ENCODE measurements around the gene DNAJC24. TPM values are rescaled to one million over a fixed set of nuclear protein-coding genes. Genes with fewer than 3 reads are reported as not detected.

The DNAJC24 gene
- total RNA-seq, 2 donors from 2014 or later: 8.8 to 23.2 TPM

DNA sequence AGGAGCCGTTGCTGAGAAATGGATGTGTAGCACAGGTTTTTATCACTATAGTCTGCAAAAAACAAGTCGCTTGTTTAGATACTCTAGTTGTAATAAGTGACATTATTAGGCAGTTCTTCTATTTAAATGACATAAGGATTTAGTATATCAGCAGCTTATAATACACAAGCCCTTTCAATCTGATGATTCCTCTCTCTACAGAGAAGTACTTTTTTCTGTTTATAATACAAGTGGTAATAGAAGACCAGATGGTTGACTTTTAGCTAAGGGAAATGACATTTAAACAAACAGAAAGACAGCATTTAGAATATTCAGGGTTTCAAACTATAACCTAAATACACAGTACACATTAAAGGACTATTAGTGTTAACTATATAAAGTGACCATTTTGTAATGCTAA lies 79.4 kb downstream of the DNAJC24 start:
- Histone ChIP-seq H3K4me3 (no peak overlapping the region), H3K36me3 (no peaks in the 10 kb centered on the region), H3K9me3 (no peaks in the 10 kb centered on the region), H3K4me1 (replicated peaks) (no peaks in the 10 kb centered on the region), H3K27me3 (replicated peaks; ENCODE audit: insufficient read depth) (no peaks in the 10 kb centered on the region), H3K27ac (no peak overlapping the region)
- TF ChIP-seq, protein P1, sequence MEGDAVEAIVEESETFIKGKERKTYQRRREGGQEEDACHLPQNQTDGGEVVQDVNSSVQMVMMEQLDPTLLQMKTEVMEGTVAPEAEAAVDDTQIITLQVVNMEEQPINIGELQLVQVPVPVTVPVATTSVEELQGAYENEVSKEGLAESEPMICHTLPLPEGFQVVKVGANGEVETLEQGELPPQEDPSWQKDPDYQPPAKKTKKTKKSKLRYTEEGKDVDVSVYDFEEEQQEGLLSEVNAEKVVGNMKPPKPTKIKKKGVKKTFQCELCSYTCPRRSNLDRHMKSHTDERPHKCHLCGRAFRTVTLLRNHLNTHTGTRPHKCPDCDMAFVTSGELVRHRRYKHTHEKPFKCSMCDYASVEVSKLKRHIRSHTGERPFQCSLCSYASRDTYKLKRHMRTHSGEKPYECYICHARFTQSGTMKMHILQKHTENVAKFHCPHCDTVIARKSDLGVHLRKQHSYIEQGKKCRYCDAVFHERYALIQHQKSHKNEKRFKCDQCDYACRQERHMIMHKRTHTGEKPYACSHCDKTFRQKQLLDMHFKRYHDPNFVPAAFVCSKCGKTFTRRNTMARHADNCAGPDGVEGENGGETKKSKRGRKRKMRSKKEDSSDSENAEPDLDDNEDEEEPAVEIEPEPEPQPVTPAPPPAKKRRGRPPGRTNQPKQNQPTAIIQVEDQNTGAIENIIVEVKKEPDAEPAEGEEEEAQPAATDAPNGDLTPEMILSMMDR (IDR thresholded peaks at IDR 0.05): no peak
- TF ChIP-seq POLR2A (IDR thresholded peaks at IDR 0.05): no peak
- no peak for TF ChIP-seq POLR2AphosphoS5 (IDR thresholded peaks at IDR 0.05)
- intact Hi-C loops (cut with DNase I): no loop called here
- no peak for DNase-seq (ENCODE audit: low spot score)
- 58% methylated on average over 2 of the region's 2 CpGs for WGBS

DNA sequence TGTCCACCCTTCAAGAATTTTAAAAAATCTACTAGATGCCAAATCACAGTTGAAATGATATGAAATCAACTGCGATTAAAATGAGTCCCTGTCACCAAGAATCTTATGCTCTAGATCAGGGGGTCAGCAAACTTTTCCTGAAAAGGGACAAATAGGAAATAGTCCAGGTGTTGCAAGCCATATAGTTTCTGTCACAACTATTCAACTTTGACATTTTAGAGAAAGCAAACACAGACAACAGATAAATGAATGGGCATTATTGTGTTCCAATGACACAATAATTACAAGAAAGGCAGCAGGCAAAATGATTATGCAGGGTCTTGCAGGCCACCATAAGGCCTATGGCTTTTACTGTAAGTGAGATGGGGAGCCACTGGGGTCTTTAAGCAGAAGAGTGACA lies 81.2 kb downstream of the DNAJC24 start:
- H3K4me1 ChIP-seq (replicated peaks): no peaks in the 10 kb centered on the region
- no peaks in the 10 kb centered on the region for H3K9me3 ChIP-seq
- no peak for DNase-seq (ENCODE audit: low spot score)
- H3K36me3 ChIP-seq: no peaks in the 10 kb centered on the region
- intact Hi-C loops (cut with DNase I): no loop called here
- H3K27ac ChIP-seq: no peak overlapping the region
- TF ChIP-seq POLR2A (IDR thresholded peaks at IDR 0.05) (no peak), POLR2AphosphoS5 (IDR thresholded peaks at IDR 0.05) (no peak)
- TF ChIP-seq, protein P1 (IDR thresholded peaks at IDR 0.05): no peak
- H3K27me3 ChIP-seq (replicated peaks; ENCODE audit: insufficient read depth): no peaks in the 10 kb centered on the region
- WGBS: 100% methylated on average over 1 of the region's 1 CpG
- no peak overlapping the region for H3K4me3 ChIP-seq

DNA sequence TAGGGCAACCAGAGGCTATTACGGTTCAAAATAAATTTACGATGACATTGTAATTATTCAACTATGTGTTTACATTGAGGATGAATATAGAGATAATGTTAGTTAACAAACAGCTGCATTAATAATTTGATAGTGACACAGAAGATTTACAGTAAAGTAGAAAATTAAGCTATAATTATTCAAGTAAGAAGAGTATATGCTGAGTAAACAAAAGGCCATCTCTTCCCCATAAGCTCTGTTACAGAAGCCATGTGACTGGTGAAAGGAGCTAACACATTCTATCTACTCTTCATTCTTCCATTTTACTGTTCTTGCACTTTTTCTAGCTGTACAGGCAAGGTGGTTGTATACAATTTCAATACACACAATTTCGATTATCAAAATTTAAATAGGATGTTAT lies 85.5 kb downstream of the DNAJC24 start:
- TF ChIP-seq, protein P1 (IDR thresholded peaks at IDR 0.05): no peak
- TF ChIP-seq POLR2AphosphoS5 (IDR thresholded peaks at IDR 0.05) (no peak), POLR2A (IDR thresholded peaks at IDR 0.05) (no peak)
- intact Hi-C loops (cut with DNase I): no loop called here

DNA sequence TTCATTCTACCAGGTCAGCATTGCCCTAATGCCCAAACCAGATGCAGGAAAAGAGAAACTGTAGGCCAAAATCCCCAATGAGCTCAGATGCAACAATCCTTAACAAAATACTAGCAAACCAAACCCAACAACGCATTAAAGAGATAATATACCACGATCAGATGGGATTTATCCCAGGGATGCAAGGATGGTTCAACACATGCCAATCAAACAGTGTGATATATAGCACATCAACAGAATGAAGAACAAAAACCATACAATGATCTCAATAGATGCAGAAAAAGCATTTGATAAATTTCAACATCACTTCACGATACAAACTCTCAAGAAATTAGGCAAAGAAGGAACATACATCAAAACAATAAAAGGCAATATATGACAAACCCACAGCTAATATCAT lies 94.8 kb downstream of the DNAJC24 start:
- Histone ChIP-seq H3K27me3 (replicated peaks; ENCODE audit: insufficient read depth) (no peaks in the 10 kb centered on the region), H3K4me1 (replicated peaks) (no peaks in the 10 kb centered on the region), H3K9me3 (no peaks in the 10 kb centered on the region), H3K36me3 (no peaks in the 10 kb centered on the region), H3K27ac (no peak overlapping the region), H3K4me3 (no peak overlapping the region)
- WGBS: 94% methylated on average over 3 of the region's 3 CpGs
- intact Hi-C loops (cut with DNase I): no loop called here
- TF ChIP-seq, protein P1 (IDR thresholded peaks at IDR 0.05): no peak
- TF ChIP-seq POLR2A (IDR thresholded peaks at IDR 0.05) (no peak), POLR2AphosphoS5 (IDR thresholded peaks at IDR 0.05) (no peak)
- DNase-seq (ENCODE audit: low spot score): no peak

More for the DNA sequence above, 85.5 kb downstream of the DNAJC24 start:
- Histone ChIP-seq H3K9me3 (no peaks in the 10 kb centered on the region), H3K36me3 (no peaks in the 10 kb centered on the region), H3K27me3 (replicated peaks; ENCODE audit: insufficient read depth) (no peaks in the 10 kb centered on the region), H3K27ac (no peak overlapping the region), H3K4me3 (no peak overlapping the region), H3K4me1 (replicated peaks) (no peaks in the 10 kb centered on the region)
- WGBS: 93% methylated on average over 3 of the region's 3 CpGs
- no peak for DNase-seq (ENCODE audit: low spot score)

DNA sequence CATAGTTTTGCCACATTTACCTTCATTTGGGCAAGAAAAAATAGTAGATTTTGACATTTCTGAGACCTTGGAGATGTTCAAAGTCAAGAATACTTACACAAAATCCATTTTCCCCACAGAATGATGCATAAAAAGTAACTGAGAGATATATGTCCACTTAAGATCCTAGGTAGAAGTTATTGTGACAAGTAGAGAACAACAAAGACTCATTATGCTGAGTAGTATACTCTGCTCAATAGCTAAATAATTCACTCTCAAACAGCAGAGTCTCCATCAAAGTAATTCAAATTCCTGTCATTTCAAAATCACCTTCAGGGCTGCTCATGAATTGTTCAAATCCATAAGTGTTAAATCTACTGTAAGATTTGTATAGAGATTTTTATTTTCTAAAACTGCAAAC lies 104.4 kb downstream of the DNAJC24 start:
- no peaks in the 10 kb centered on the region for H3K9me3 ChIP-seq
- H3K27me3 ChIP-seq (replicated peaks; ENCODE audit: insufficient read depth): no peaks in the 10 kb centered on the region
- no peak overlapping the region for H3K27ac ChIP-seq
- H3K4me1 ChIP-seq (replicated peaks): no peaks in the 10 kb centered on the region
- H3K36me3 ChIP-seq: no peaks in the 10 kb centered on the region
- TF ChIP-seq POLR2A (IDR thresholded peaks at IDR 0.05): no peak
- TF ChIP-seq, protein P1 (IDR thresholded peaks at IDR 0.05): no peak
- TF ChIP-seq POLR2AphosphoS5 (IDR thresholded peaks at IDR 0.05): no peak
- H3K4me3 ChIP-seq: no peak overlapping the region
- DNase-seq (ENCODE audit: low spot score): no peak
- intact Hi-C loops (cut with DNase I): no loop called here

Measured in prostate gland (tissue), 2 donors.